ENCODE measurements around the gene BAIAP2L1.
"Not testable (repeated sequence)": the region's sequence is repeated elsewhere in the genome, so short reads cannot be mapped to it uniquely, and the experiment has no call there.

BAIAP2L1 gene

GRCh38 chr7:98418636-98419315, 17.9 kb upstream of the BAIAP2L1 start (continued):
- TF ChIP-seq ZIC2 (tag by site-specific recombination; IDR thresholded peaks at IDR 0.05), result no peak

DNA sequence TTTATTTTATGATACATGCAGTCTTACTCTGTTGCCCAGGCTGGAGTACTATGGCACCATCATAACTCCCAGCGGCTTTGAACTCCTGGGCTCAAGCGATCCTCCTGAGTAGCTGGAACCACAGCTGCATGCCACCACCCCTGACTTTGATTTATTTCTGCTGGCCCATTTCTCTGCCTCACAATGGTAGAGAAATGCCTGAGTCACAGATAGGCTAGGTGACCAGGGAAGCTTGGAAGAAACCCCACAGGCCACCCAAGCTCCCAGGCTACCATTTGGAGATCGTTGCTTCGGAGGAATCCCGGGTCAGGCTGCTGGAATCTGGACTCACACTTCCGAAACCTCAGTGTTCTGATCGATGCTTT, 17.4 kb upstream of the BAIAP2L1 start:
- ChIA-PET CTCF (interaction anchor here (0.6 to 3.7 kb wide), 9 partner anchors 9 to 457 kb away, joined by 3 to 13 read pairs (median 5); partner anchors contain the start of gene BAIAP2L1), POLR2A (no interaction called here)
- H3K4me3 ChIP-seq (ENCODE audit: low read depth, low read length), result no peak overlapping the region
- H3K4me1 ChIP-seq (ENCODE audit: control insufficient read depth, insufficient read depth, low read length), result no peaks in the 10 kb centered on the region
- no peak overlapping the region for H3K27ac ChIP-seq (ENCODE audit: extremely low read depth, low read depth, low read length)
- no peaks in the 10 kb centered on the region for H3K9me3 ChIP-seq (ENCODE audit: control insufficient read depth, insufficient read depth, low read depth, low read length)
- TF ChIP-seq, protein P1, sequence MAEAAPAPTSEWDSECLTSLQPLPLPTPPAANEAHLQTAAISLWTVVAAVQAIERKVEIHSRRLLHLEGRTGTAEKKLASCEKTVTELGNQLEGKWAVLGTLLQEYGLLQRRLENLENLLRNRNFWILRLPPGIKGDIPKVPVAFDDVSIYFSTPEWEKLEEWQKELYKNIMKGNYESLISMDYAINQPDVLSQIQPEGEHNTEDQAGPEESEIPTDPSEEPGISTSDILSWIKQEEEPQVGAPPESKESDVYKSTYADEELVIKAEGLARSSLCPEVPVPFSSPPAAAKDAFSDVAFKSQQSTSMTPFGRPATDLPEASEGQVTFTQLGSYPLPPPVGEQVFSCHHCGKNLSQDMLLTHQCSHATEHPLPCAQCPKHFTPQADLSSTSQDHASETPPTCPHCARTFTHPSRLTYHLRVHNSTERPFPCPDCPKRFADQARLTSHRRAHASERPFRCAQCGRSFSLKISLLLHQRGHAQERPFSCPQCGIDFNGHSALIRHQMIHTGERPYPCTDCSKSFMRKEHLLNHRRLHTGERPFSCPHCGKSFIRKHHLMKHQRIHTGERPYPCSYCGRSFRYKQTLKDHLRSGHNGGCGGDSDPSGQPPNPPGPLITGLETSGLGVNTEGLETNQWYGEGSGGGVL (tag by site-specific recombination; IDR thresholded peaks at IDR 0.05), result no peak
- TF ChIP-seq MEIS1 (CRISPR knock-in tag; IDR thresholded peaks at IDR 0.05; ENCODE audit: borderline replicate concordance) (no peak), ZNF423 (tag by site-specific recombination; IDR thresholded peaks at IDR 0.05) (no peak), ZNF623 (tag by site-specific recombination; IDR thresholded peaks at IDR 0.05) (no peak), BCL11B (tag by site-specific recombination; IDR thresholded peaks at IDR 0.05; ENCODE audit: low read depth) (no peak)
- TF ChIP-seq, protein P2, sequence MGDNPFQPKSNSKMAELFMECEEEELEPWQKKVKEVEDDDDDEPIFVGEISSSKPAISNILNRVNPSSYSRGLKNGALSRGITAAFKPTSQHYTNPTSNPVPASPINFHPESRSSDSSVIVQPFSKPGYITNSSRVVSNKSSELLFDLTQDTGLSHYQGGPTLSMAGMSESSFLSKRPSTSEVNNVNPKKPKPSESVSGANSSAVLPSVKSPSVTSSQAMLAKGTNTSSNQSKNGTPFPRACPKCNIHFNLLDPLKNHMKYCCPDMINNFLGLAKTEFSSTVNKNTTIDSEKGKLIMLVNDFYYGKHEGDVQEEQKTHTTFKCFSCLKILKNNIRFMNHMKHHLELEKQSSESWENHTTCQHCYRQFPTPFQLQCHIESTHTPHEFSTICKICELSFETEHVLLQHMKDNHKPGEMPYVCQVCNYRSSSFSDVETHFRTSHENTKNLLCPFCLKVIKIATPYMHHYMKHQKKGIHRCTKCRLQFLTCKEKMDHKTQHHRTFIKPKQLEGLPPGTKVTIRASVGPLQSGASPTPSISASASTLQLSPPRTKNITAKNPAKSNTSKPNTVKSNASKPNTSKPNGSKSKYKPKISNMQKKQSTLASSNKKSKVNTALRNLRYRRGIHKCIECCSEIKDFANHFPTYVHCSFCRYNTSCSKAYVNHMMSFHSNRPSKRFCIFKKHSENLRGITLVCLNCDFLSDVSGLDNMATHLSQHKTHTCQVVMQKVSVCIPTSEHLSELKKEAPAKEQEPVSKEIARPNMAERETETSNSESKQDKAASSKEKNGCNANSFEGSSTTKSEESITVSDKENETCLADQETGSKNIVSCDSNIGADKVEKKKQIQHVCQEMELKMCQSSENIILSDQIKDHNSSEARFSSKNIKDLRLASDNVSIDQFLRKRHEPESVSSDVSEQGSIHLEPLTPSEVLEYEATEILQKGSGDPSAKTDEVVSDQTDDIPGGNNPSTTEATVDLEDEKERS (tag by site-specific recombination; IDR thresholded peaks at IDR 0.05), result no peak
- TF ChIP-seq, protein P3, sequence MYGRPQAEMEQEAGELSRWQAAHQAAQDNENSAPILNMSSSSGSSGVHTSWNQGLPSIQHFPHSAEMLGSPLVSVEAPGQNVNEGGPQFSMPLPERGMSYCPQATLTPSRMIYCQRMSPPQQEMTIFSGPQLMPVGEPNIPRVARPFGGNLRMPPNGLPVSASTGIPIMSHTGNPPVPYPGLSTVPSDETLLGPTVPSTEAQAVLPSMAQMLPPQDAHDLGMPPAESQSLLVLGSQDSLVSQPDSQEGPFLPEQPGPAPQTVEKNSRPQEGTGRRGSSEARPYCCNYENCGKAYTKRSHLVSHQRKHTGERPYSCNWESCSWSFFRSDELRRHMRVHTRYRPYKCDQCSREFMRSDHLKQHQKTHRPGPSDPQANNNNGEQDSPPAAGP (tag by site-specific recombination; IDR thresholded peaks at IDR 0.05), result no peak
- no peaks in the 10 kb centered on the region for H3K36me3 ChIP-seq (ENCODE audit: control insufficient read depth in 2 of 2, insufficient read depth in 1 of 2, low read length in 2 of 2)

DNA sequence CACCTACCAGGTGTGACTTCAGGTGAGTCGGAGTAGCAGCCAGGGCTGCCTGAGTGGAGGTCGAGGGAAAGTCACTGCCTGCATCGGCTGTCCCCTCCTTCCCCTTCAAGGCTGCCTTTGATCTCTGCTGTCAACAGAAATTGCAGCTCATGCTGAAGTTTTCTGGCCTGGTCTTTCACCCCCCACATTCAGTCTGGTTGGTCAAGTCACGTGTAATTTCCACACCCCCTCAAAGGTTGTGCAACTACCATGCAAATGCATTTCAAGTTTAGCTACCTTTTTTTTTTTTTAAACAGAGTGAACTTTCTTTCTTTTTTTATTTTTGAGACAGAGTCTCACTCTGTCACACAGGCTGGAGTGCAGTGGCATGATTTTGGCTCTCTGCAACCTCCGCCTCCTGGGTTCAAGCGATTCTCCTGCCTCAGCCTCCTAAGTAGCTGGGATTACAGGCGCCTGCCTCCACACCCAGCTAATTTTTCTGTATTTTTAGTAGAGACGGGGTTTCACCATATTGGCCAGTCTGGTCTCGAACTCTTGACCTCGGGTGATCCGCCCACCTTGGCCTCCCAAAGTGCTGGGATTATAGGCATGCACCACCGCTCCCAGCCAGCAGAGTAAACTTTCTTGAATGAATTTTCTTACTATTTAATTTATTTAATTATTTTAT, 16.8 kb upstream of the BAIAP2L1 start:
- CTCF ChIA-PET, result interaction anchor here (0.6 to 3.7 kb wide), 7 partner anchors 8 to 458 kb away, joined by 3 to 13 read pairs (median 6); partner anchors contain the start of gene BAIAP2L1
- not testable (repeated sequence) for H3K4me3 ChIP-seq (ENCODE audit: low read depth, low read length); H3K4me1 ChIP-seq (ENCODE audit: control insufficient read depth, insufficient read depth, low read length); H3K36me3 ChIP-seq (ENCODE audit: control insufficient read depth in 2 of 2, insufficient read depth in 1 of 2, low read length in 2 of 2); H3K9me3 ChIP-seq (ENCODE audit: control insufficient read depth, insufficient read depth, low read depth, low read length); H3K27ac ChIP-seq (ENCODE audit: extremely low read depth, low read depth, low read length)
- POLR2A ChIA-PET, result interaction anchor here (0.7 kb wide), 1 partner anchor 421 kb away, joined by 4 read pairs; no protein-coding TSS in a partner anchor

DNA sequence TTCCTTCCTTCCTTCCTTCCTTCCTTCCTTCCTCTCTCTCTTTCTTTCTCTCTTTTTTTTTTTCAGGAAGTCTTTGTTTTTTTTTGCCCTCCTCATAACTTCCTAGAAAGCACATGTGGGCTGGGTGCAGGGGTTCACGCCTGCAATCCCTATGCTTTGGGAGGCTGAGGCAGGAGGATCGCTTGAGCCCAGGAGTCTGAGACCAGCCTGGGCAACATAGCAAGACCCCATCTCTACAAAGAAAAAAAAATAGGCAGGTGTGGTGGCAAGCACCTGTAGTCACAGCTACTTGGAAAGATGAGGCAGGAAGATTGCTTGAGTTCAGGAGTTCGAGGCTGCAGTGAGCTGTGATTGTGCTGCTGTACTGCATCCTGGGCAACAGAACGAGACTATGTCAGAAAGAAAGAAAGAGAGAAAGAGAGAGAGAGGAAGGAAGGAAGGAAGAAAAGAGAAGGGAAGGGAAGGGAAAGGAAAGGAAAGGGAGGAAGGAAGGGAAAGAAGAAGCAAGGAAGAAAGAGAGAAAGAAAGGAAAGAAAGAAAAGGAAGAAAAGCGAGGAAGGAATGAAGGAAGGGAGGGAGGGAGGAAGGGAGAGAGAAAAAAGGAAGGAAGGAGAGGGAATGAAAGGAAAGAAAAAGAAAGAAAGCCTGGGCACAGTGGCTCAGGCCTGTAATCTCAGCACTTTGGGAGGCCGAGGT, 13.5 kb upstream of the BAIAP2L1 start:
- POLR2A ChIA-PET, result interaction anchor here (1.4 kb wide), 1 partner anchor 13 kb away, joined by 3 read pairs; the partner anchor contains the start of gene BAIAP2L1
- CTCF ChIA-PET, result interaction anchor here (0.6 kb wide), 1 partner anchor 1109 kb away, joined by 3 read pairs; no protein-coding TSS in a partner anchor
- TF ChIP-seq ZNF362 (tag by site-specific recombination; IDR thresholded peaks at IDR 0.05), result no peak
- TF ChIP-seq ZNF248 (tag by site-specific recombination; IDR thresholded peaks at IDR 0.05), result no peak
- TF ChIP-seq GLI2 (tag by site-specific recombination; IDR thresholded peaks at IDR 0.05; ENCODE audit: borderline replicate concordance, low read depth), result no peak
- TF ChIP-seq RBAK (tag by site-specific recombination; IDR thresholded peaks at IDR 0.05), result no peak
- peak; percentile 85 for TF ChIP-seq PRDM1 (tag by site-specific recombination; IDR thresholded peaks at IDR 0.05)
- no peak for TF ChIP-seq ZNF585B (tag by site-specific recombination; IDR thresholded peaks at IDR 0.05)
- TF ChIP-seq ZNF366 (tag by site-specific recombination; conservative IDR thresholded peaks at IDR 0.05), result peak; percentile 85
- TF ChIP-seq, protein P4, sequence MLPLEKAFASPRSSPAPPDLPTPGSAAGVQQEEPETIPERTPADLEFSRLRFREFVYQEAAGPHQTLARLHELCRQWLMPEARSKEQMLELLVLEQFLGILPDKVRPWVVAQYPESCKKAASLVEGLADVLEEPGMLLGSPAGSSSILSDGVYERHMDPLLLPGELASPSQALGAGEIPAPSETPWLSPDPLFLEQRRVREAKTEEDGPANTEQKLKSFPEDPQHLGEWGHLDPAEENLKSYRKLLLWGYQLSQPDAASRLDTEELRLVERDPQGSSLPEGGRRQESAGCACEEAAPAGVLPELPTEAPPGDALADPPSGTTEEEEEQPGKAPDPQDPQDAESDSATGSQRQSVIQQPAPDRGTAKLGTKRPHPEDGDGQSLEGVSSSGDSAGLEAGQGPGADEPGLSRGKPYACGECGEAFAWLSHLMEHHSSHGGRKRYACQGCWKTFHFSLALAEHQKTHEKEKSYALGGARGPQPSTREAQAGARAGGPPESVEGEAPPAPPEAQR (tag by site-specific recombination; IDR thresholded peaks at IDR 0.05), result no peak
- TF ChIP-seq ZNF561 (tag by site-specific recombination; IDR thresholded peaks at IDR 0.05; ENCODE audit: borderline replicate concordance), result no peak
- no peaks in the 10 kb centered on the region for H3K9me3 ChIP-seq (ENCODE audit: control insufficient read depth, insufficient read depth, low read depth, low read length)
- no peaks in the 10 kb centered on the region for H3K36me3 ChIP-seq (ENCODE audit: control insufficient read depth in 2 of 2, insufficient read depth in 1 of 2, low read length in 2 of 2)
- H3K4me3 ChIP-seq (ENCODE audit: low read depth, low read length), result no peak overlapping the region
- H3K4me1 ChIP-seq (ENCODE audit: control insufficient read depth, insufficient read depth, low read length), result no peaks in the 10 kb centered on the region
- H3K27ac ChIP-seq (ENCODE audit: extremely low read depth, low read depth, low read length), result no peak overlapping the region
